IMR-90 (cell line): ENCODE data around the gene ACSS1. TPM values are rescaled to one million over a fixed set of nuclear protein-coding genes. Genes with fewer than 3 reads are reported as not detected.

Source experiments
- ATAC-seq: fragments of 200-7000 bp; cut with Tn5 transposase; 2 replicates; pipeline ENCODE4 v1.9.1; 2020; ENCODE audit warnings: low read depth, mild to moderate bottlenecking, moderate library complexity
- BruUV-seq: library from RNA; stranded (reverse); fragments of 400-500 nt; replicated peaks from 2 replicates; lab custom pipeline; 2021; lab: Mats Ljungman, UMichigan
- CTCF ChIA-PET: fragments of 300-600 bp; formaldehyde crosslinking; extraction: SDS; loops from one replicate; lab custom pipeline; 2021; ENCODE audit warnings: antibody characterized with exemption; lab: Yijun Ruan, JAX
- POLR2A ChIA-PET: fragments of 300-600 bp; sonication (Branson Sonifier 250); formaldehyde crosslinking; loops from one replicate; lab custom pipeline; 2022; ENCODE audit warnings: antibody characterized with exemption; ENCODE audit not compliant: unreplicated experiment; lab: Charles Lee
- DNase-seq: peaks from one replicate; pipeline ENCODE4 v3.0.0; 2013
- H2AFZ ChIP-seq: replicated peaks from 2 replicates; pipeline ENCODE3; 2013; ENCODE audit warnings: low read length, mild to moderate bottlenecking; ENCODE audit not compliant: poor library complexity
- H2AK5ac ChIP-seq: 2 replicates; pipeline ENCODE4 v1.6.1; 2013; ENCODE audit warnings: low read depth, low read length, inconsistent platforms
- H2AK9ac ChIP-seq: replicated peaks from 2 replicates; pipeline ENCODE3; 2013; ENCODE audit warnings: mild to moderate bottlenecking, low read depth, low read length, moderate library complexity; ENCODE audit not compliant: poor library complexity
- H2BK120ac ChIP-seq: 2 replicates; pipeline ENCODE4 v1.6.1; 2013; ENCODE audit warnings: low read depth, low read length, inconsistent platforms
- H2BK15ac ChIP-seq: 3 replicates; pipeline ENCODE4 v1.6.1; 2013; ENCODE audit warnings: low read depth, low read length, inconsistent platforms
- H2BK20ac ChIP-seq: 2 replicates; pipeline ENCODE4 v1.6.1; 2013; ENCODE audit warnings: low read depth, mild to moderate bottlenecking, inconsistent platforms, low read length, moderate library complexity
- H2BK5ac ChIP-seq: 2 replicates; pipeline ENCODE4 v1.6.1; 2013; ENCODE audit warnings: mild to moderate bottlenecking, low read depth, low read length, inconsistent platforms; ENCODE audit not compliant: poor library complexity, severe bottlenecking
- H3K14ac ChIP-seq: replicated peaks from 2 replicates; pipeline ENCODE4 v1.6.1; 2013; ENCODE audit warnings: low read depth, low read length, inconsistent platforms
- H3K18ac ChIP-seq: 2 replicates; pipeline ENCODE4 v1.6.1; 2013; ENCODE audit warnings: low read depth, low read length, control low read depth
- H3K23ac ChIP-seq: 2 replicates; pipeline ENCODE4 v1.6.1; 2013; ENCODE audit warnings: low read depth, low read length, inconsistent platforms
- H3K27ac ChIP-seq: 2 replicates; pipeline ENCODE4 v1.5.1; 2013; ENCODE audit warnings: mild to moderate bottlenecking, control low read depth, low read length; ENCODE audit not compliant: insufficient read depth
- H3K27me3 ChIP-seq: 2 replicates; pipeline ENCODE4 v1.6.1; 2013; ENCODE audit warnings: low read length; ENCODE audit not compliant: control insufficient read depth, insufficient read depth
- H3K36me3 ChIP-seq: 2 replicates; pipeline ENCODE4 v1.6.1; 2013; ENCODE audit warnings: low read length, mixed read lengths; ENCODE audit not compliant: control insufficient read depth, insufficient read depth
- H3K4ac ChIP-seq: 2 replicates; pipeline ENCODE4 v1.6.1; 2013; ENCODE audit warnings: low read depth, low read length, inconsistent platforms
- H3K4me1 ChIP-seq: 2 replicates; pipeline ENCODE4 v1.6.1; 2013; ENCODE audit warnings: low read length, mixed read lengths; ENCODE audit not compliant: control insufficient read depth, insufficient read depth
- H3K4me2 ChIP-seq: 2 replicates; pipeline ENCODE4 v1.6.1; 2013; ENCODE audit warnings: low read depth, mild to moderate bottlenecking, control low read depth, low read length, moderate library complexity
- H3K4me3 ChIP-seq: 2 replicates; pipeline ENCODE4 v1.5.1; 2013; ENCODE audit warnings: low read depth, mild to moderate bottlenecking, control low read depth, low read length, moderate library complexity; ENCODE audit not compliant: insufficient read depth
- H3K56ac ChIP-seq: 2 replicates; pipeline ENCODE4 v1.6.1; 2013; ENCODE audit warnings: low read length, inconsistent platforms; ENCODE audit not compliant: insufficient read depth; ENCODE audit errors: extremely low read depth
- H3K79me1 ChIP-seq, 2 experiments: 2 replicates each; pipeline ENCODE4 v1.6.1; 2013; ENCODE audit warnings: low read length in 2 of 2, inconsistent platforms in 1 of 2, low read depth in 1 of 2
- H3K9ac ChIP-seq: 2 replicates; pipeline ENCODE4 v1.6.1; 2013; ENCODE audit warnings: low read depth, low read length, control low read depth
- H3K9me1 ChIP-seq: 2 replicates; pipeline ENCODE4 v1.6.1; 2013; ENCODE audit warnings: low read length, inconsistent platforms; ENCODE audit not compliant: insufficient read depth
- H3K9me3 ChIP-seq: 2 replicates; pipeline ENCODE4 v1.6.1; 2013; ENCODE audit warnings: low read length; ENCODE audit not compliant: control insufficient read depth, insufficient read depth
- H4K20me1 ChIP-seq: 2 replicates; pipeline ENCODE4 v1.6.1; 2013; ENCODE audit warnings: low read length, inconsistent platforms; ENCODE audit not compliant: insufficient read depth
- H4K5ac ChIP-seq: 2 replicates; pipeline ENCODE4 v1.6.1; 2013; ENCODE audit warnings: mild to moderate bottlenecking, low read depth, low read length, control low read depth
- H4K8ac ChIP-seq, 2 experiments: 2 replicates each; pipeline ENCODE4 v1.6.1; 2013; ENCODE audit warnings: low read depth in 2 of 2, low read length in 2 of 2, control low read depth in 1 of 2, inconsistent platforms in 1 of 2
- H4K91ac ChIP-seq: 2 replicates; pipeline ENCODE4 v1.6.1; 2013; ENCODE audit warnings: low read depth, low read length, inconsistent platforms; ENCODE audit not compliant: insufficient read depth
- MXI1 ChIP-seq: IDR thresholded peaks from 2 replicates; pipeline ENCODE4 v1.6.1; 2012; ENCODE audit warnings: low read depth, mild to moderate bottlenecking, low read length, moderate library complexity, borderline replicate concordance
- POLR2A ChIP-seq: IDR thresholded peaks from 2 replicates; pipeline ENCODE4 v1.6.1; 2012; ENCODE audit warnings: mild to moderate bottlenecking, low read depth, low read length
- USF2 ChIP-seq: fragments of 150-350 bp; IDR thresholded peaks from 2 replicates; pipeline ENCODE4 v1.6.1; 2017; ENCODE audit warnings: mild to moderate bottlenecking, antibody characterized with exemption, low read length, low read depth
- WGBS, 2 experiments: methylation state at CpG; one replicate each; pipeline versions ENCODE4 v1.1.5 to v1.1.7; 2013; ENCODE audit warnings: missing lambda C conversion rate in 2 of 2; ENCODE audit not compliant: insufficient read length in 1 of 2; ENCODE audit errors: extremely low coverage in 2 of 2; 5-methylcytosine and 5-hydroxymethylcytosine counted together
- dilution Hi-C: fragments of 300-500 bp; cut with HindIII; formaldehyde crosslinking; loops from one replicate; pipeline ENCODE4 v1.14.3; 2018; ENCODE audit warnings: low sequenced_read_pairs; ENCODE audit not compliant: unreplicated experiment
- in situ Hi-C: fragments of 300-500 bp; cut with MboI; formaldehyde crosslinking; loops from 3 replicates; pipeline ENCODE4 v1.14.3; 2019; ENCODE audit warnings: low sequenced_read_pairs, inconsistent platforms, mixed read lengths
- intact Hi-C: fragments of 100-400 bp; cut with micrococcal nuclease; formaldehyde crosslinking; loops from 2 replicates; pipeline ENCODE4 v1.10.0; 2022
- polyA plus RNA-seq, 3 experiments: library from polyadenylated mRNA; depleted of rRNA; stranded (reverse); fragments of >200 nt; gene quantifications; 2 replicates each; pipeline ENCODE4 v1.2.3, GENCODE V29; 2012; ENCODE audit warnings: low replicate concordance in 1 of 3
- total RNA-seq: library from RNA; depleted of rRNA; stranded (reverse); fragments of >200 nt; gene quantifications from 2 replicates; pipeline ENCODE4 v1.2.3, GENCODE V29; 2012

ACSS1 gene
- total and polyA plus RNA-seq, 2 of the 4 experiments (the other 2 are of a cell fraction), result 0.72 to 1.2 TPM

DNA sequence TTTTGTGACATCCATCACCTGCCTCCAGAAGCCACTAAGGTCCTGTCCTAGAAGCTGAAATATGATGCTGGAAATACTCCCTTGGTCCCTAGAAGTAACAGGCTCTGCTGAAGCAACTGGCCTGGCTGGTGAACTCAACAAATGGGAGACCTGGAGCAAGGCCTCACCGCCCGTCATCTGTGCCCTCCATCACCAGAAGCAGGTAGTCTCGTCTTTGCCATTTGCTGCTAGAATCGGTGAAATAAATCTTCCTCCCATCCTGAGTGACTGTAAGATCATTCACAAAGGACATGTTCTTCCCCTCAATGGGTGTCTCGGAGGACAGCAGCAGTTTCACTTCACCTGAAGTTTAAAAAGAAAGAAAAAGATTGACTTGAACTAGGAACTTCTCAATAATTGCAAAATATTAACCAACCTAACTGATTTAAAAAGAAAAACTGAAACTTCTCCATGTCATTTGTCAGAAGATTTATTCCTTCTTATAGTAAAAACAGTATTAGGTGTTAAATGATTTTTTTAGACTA is 87.8 kb downstream of the ACSS1 start:
- H3K4me3 ChIP-seq, result no peak overlapping the region
- ChIA-PET CTCF (no interaction called here), POLR2A (no interaction called here)
- dilution Hi-C loops, result no loop called here
- no peak overlapping the region for H3K56ac ChIP-seq
- no peak for TF ChIP-seq MXI1
- no peak for TF ChIP-seq POLR2A
- no peak for TF ChIP-seq USF2
- ATAC-seq (no peak), DNase-seq (no peak)
- no peaks in the 10 kb centered on the region for H4K20me1 ChIP-seq
- H3K79me1 ChIP-seq, result peaks cover 0 to 5% of the 10 kb centered on the region in 2 experiments; a peak in 1 of 4 replicates
- no peak overlapping the region for H3K4ac ChIP-seq
- no peak overlapping the region for H2BK120ac ChIP-seq
- no peak overlapping the region for H3K18ac ChIP-seq
- no peaks in the 10 kb centered on the region for H3K9me3 ChIP-seq
- H3K14ac ChIP-seq, result no peak overlapping the region
- BruUV-seq, result no TSS peak
- intact Hi-C loops, result no loop called here
- in situ Hi-C loops, result no loop called here
- no peak overlapping the region for H3K23ac ChIP-seq
- no peak overlapping the region for H3K4me2 ChIP-seq
- no peaks in the 10 kb centered on the region for H3K27me3 ChIP-seq
- no CpG with 5 or more reads among the region's 5 CpGs for WGBS, 2 experiments
- H2BK5ac ChIP-seq, result no peak overlapping the region
- no peak overlapping the region for H2BK20ac ChIP-seq
- H3K9ac ChIP-seq, result no peak overlapping the region
- H2AFZ ChIP-seq, result no peak overlapping the region
- no peak overlapping the region for H2AK9ac ChIP-seq
- H3K27ac ChIP-seq, result no peak overlapping the region
- H4K91ac ChIP-seq, result no peak overlapping the region
- no peaks in the 10 kb centered on the region for H3K9me1 ChIP-seq
- H3K4me1 ChIP-seq, result no peaks in the 10 kb centered on the region
- H4K5ac ChIP-seq, result no peak overlapping the region
- H2BK15ac ChIP-seq, result no peak overlapping the region
- no peak overlapping the region for H2AK5ac ChIP-seq
- H4K8ac ChIP-seq, result no peak overlapping the region
- H3K36me3 ChIP-seq, result peaks cover 41% of the 10 kb centered on the region
